HepG2 (cell line): ENCODE results near the gene CLEC18C. TPM values are rescaled to one million over a fixed set of nuclear protein-coding genes. Genes with fewer than 3 reads are reported as not detected.

Source experiments
- FIP1L1 ChIP-seq: fragments of 200-400 bp; formaldehyde crosslinking; IDR thresholded peaks from 2 replicates; pipeline ENCODE4 v1.6.1; 2018; ENCODE audit warnings: low read depth, mild to moderate bottlenecking, low read length, moderate library complexity, borderline replicate concordance; ENCODE audit not compliant: insufficient read depth
- GFI1 ChIP-seq: sonication (generic); formaldehyde crosslinking; IDR thresholded peaks from 2 replicates; pipeline ENCODE4 v1.5.0; 2020; ENCODE audit warnings: missing genetic modification reagents, mild to moderate bottlenecking, borderline replicate concordance
- HNRNPK ChIP-seq: fragments of 200-400 bp; formaldehyde crosslinking; IDR thresholded peaks from 2 replicates; pipeline ENCODE4 v1.6.1; 2018; ENCODE audit warnings: low read length, low read depth, moderate library complexity, mild to moderate bottlenecking; ENCODE audit not compliant: poor library complexity, severe bottlenecking
- SMC3 ChIP-seq: IDR thresholded peaks from 2 replicates; pipeline ENCODE4 v1.6.1; 2011; ENCODE audit warnings: low read length, improper control_type of control experiment
- SMYD3 ChIP-seq: sonication (generic); formaldehyde crosslinking; IDR thresholded peaks from 2 replicates; pipeline ENCODE4 v1.8.1; 2023; ENCODE audit warnings: mild to moderate bottlenecking, missing genetic modification reagents
- TAF15 ChIP-seq: fragments of 200-400 bp; formaldehyde crosslinking; IDR thresholded peaks from one replicate; pipeline ENCODE4 v1.6.1; 2018; ENCODE audit warnings: mild to moderate bottlenecking, low read depth, low read length; ENCODE audit not compliant: poor library complexity, severe bottlenecking
- ZFP82 ChIP-seq: sonication (generic); formaldehyde crosslinking; IDR thresholded peaks from 2 replicates; pipeline ENCODE4 v1.5.1; 2020; ENCODE audit warnings: mild to moderate bottlenecking, missing genetic modification reagents, borderline replicate concordance
- ZNF503 ChIP-seq: sonication (generic); formaldehyde crosslinking; IDR thresholded peaks from 2 replicates; pipeline ENCODE4 v1.4.0; 2020; ENCODE audit warnings: missing genetic modification reagents
- ZNF567 ChIP-seq: sonication (generic); formaldehyde crosslinking; IDR thresholded peaks from 2 replicates; pipeline ENCODE4 v1.8.1; 2023; ENCODE audit warnings: mild to moderate bottlenecking, missing genetic modification reagents, borderline replicate concordance
- ZNF713 ChIP-seq: sonication (generic); formaldehyde crosslinking; IDR thresholded peaks from 2 replicates; pipeline ENCODE4 v1.4.0; 2020; ENCODE audit warnings: mild to moderate bottlenecking, missing genetic modification reagents
- polyA plus RNA-seq, 8 experiments: library from polyadenylated mRNA; depleted of rRNA in 3 of 8; stranded (reverse) in 7 of 8; unstranded in 1 of 8; fragments of >200 nt; fragmentation: Illumina TruSeq in 4 of 8; extraction: Trizol in 4 of 8; gene quantifications; 2 replicates each; pipeline versions ENCODE4 v1.2.1 to v1.2.3, GENCODE V29; 2011 to 2016; ENCODE audit warnings: low read depth in 4 of 8, missing spikeins in 1 of 8, mixed read lengths in 1 of 8; ENCODE audit not compliant: insufficient read depth in 1 of 8
- total RNA-seq, 5 experiments: library from RNA; depleted of rRNA; stranded (reverse); fragments of >200 nt; fragmentation: Illumina TruSeq; extraction: Trizol; gene quantifications; 2 replicates each; pipeline ENCODE4 v1.2.3, GENCODE V29; 2016; ENCODE audit warnings: low read depth in 1 of 5
- TF ChIP-seq, protein P1 (sequence below): sonication (generic); formaldehyde crosslinking; IDR thresholded peaks from 2 replicates; pipeline ENCODE4 v1.4.0; 2020; ENCODE audit warnings: missing genetic modification reagents
- TF ChIP-seq, protein P2 (sequence below): sonication (generic); formaldehyde crosslinking; IDR thresholded peaks from 2 replicates; pipeline ENCODE4 v1.4.0; 2020; ENCODE audit warnings: missing genetic modification reagents, borderline replicate concordance
- TF ChIP-seq, protein P3 (sequence below): sonication (generic); formaldehyde crosslinking; IDR thresholded peaks from 2 replicates; pipeline ENCODE4 v1.4.0; 2020; ENCODE audit warnings: missing genetic modification reagents; ENCODE audit errors: not compliant biosample characterization
- TF ChIP-seq, protein P4 (sequence below): sonication (generic); formaldehyde crosslinking; conservative IDR thresholded peaks from 2 replicates; pipeline ENCODE4 v1.8.0; 2022; ENCODE audit warnings: missing genetic modification reagents

The CLEC18C gene
- total and polyA plus RNA-seq, 2 of the 13 experiments (the other 11 are each of a cell fraction or from before 2014, with no cell fraction given) = 0.15 to 0.29 TPM

DNA sequence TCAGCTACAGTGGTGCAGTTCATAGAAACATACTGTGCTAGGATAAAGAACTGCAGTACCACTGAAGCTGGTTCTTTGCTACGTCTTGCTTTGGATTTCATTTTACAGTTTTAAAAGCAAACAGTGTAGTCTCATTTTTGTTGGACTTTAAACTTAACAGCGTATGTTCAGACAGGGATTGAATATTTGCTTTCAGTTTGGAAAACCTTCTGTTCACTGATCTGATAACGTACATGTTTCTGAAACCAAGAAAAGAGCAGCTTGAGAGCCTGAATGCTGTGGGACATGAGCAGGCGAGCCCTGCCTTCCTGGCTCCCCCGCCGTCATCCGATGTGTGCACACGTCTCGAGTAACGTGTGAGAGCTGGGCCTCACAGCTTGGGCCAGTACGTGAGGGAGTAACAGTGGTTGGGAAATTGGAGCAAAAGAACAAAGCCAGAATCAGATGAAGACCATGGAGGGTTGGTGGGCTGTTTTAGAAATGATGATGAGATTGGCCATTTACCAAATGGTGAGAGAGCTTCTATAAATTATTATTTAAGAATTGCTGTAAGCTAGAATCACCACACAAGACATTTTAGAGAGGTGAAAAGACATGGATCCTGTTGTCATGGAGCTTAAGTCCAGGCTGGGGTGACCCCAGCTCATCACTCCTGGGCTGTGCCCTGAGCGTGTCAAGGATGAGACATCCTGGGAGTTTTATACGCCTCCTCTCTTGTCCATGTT, 20.8 kb upstream of the CLEC18C start (continued):
- TF ChIP-seq HNRNPK (no peak), ZNF567 (CRISPR knock-in tag) (0 out of 2 replicates have a peak, but pooled peaks have one; percentile 28), ZNF503 (no peak), ZNF713 (CRISPR knock-in tag) (no peak), ZFP82 (CRISPR knock-in tag) (no peak), TAF15 (no peak), SMC3 (no peak), SMYD3 (no peak), GFI1 (CRISPR knock-in tag) (peak; percentile 99), FIP1L1 (no peak)
- TF ChIP-seq, protein P1, sequence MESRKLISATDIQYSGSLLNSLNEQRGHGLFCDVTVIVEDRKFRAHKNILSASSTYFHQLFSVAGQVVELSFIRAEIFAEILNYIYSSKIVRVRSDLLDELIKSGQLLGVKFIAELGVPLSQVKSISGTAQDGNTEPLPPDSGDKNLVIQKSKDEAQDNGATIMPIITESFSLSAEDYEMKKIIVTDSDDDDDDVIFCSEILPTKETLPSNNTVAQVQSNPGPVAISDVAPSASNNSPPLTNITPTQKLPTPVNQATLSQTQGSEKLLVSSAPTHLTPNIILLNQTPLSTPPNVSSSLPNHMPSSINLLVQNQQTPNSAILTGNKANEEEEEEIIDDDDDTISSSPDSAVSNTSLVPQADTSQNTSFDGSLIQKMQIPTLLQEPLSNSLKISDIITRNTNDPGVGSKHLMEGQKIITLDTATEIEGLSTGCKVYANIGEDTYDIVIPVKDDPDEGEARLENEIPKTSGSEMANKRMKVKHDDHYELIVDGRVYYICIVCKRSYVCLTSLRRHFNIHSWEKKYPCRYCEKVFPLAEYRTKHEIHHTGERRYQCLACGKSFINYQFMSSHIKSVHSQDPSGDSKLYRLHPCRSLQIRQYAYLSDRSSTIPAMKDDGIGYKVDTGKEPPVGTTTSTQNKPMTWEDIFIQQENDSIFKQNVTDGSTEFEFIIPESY (CRISPR knock-in tag) = no peak
- TF ChIP-seq, protein P2, sequence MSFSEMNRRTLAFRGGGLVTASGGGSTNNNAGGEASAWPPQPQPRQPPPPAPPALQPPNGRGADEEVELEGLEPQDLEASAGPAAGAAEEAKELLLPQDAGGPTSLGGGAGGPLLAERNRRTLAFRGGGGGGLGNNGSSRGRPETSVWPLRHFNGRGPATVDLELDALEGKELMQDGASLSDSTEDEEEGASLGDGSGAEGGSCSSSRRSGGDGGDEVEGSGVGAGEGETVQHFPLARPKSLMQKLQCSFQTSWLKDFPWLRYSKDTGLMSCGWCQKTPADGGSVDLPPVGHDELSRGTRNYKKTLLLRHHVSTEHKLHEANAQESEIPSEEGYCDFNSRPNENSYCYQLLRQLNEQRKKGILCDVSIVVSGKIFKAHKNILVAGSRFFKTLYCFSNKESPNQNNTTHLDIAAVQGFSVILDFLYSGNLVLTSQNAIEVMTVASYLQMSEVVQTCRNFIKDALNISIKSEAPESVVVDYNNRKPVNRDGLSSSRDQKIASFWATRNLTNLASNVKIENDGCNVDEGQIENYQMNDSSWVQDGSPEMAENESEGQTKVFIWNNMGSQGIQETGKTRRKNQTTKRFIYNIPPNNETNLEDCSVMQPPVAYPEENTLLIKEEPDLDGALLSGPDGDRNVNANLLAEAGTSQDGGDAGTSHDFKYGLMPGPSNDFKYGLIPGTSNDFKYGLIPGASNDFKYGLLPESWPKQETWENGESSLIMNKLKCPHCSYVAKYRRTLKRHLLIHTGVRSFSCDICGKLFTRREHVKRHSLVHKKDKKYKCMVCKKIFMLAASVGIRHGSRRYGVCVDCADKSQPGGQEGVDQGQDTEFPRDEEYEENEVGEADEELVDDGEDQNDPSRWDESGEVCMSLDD = no peak
- TF ChIP-seq, protein P3, sequence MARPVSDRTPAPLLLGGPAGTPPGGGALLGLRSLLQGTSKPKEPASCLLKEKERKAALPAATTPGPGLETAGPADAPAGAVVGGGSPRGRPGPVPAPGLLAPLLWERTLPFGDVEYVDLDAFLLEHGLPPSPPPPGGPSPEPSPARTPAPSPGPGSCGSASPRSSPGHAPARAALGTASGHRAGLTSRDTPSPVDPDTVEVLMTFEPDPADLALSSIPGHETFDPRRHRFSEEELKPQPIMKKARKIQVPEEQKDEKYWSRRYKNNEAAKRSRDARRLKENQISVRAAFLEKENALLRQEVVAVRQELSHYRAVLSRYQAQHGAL (CRISPR knock-in tag) = no peak
- TF ChIP-seq, protein P4, sequence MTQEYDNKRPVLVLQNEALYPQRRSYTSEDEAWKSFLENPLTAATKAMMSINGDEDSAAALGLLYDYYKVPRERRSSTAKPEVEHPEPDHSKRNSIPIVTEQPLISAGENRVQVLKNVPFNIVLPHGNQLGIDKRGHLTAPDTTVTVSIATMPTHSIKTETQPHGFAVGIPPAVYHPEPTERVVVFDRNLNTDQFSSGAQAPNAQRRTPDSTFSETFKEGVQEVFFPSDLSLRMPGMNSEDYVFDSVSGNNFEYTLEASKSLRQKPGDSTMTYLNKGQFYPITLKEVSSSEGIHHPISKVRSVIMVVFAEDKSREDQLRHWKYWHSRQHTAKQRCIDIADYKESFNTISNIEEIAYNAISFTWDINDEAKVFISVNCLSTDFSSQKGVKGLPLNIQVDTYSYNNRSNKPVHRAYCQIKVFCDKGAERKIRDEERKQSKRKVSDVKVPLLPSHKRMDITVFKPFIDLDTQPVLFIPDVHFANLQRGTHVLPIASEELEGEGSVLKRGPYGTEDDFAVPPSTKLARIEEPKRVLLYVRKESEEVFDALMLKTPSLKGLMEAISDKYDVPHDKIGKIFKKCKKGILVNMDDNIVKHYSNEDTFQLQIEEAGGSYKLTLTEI (CRISPR knock-in tag) = no peak
